ENCODE results near the gene RTP2.

The RTP2 gene

DNA sequence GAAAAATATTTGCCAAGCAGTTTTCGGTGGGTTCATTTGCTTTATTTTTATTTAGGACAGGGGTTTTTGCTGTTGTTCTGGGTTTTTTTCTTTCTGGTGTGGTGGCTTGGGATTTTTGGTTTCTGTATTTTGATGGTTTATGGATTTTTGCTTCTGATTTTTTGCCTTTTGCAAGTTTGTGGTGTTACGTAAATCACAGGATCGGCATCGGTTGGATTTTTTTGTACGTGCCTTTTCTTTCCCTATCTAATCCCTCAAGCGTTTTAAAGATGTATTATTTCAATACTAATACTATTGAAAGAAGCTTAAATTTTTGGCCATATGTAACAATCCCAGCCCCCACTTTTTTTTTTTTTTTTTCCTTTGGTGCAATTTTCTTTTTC, 43.7 kb upstream of the RTP2 start:
- peak overlapping the region; percentile 87 for H3K4me3 ChIP-seq (ENCODE audit: low read depth, low read length)
- in situ Hi-C loops (cut with HindIII; ENCODE audit: low sequenced_read_pairs) = loop anchor here (5.0 to 25.0 kb wide), 7 partner anchors 76 to 1051 kb away; no protein-coding TSS in a partner anchor
- DNase-seq (ENCODE audit: low read depth) = no peak

DNA sequence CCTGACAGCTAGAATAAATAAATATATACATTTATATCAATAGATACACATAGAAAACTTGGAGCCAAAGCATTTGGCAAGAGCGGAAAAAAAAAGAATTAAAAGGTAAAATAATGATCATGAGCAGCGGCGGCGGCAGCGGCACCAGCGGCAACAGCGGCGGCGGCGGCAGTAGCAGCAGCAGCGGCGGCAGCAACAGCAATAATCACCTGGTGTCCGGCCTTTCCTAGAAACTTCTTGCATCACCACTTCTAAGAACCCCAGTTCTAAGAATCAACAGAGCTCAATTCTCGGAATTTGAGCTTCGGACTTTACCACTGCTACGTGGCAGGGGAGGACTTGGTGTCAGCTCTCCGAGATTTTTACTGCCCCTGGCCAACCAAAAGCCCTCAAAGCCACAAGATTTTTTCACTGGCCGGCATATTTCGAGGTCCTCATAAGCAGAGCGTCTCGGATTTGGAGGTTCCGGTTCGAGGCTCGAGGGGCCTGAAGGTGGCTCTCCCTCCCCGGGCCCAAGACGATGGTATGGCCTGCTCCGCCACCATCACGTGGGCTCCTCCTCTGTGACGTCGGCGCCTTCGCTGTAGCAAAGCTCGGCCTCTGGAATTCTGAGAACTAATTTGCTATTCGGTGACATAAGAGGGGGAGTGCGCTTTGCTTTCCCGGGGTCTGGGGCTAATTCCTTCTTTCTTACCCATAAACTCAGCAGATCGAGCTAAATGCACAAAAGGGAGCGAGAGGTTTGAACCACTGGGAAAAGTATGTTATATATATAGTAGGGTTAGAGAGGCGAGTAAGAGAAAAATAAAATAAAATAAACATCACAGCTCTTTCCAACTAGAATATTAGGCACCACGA, 43.1 kb upstream of the RTP2 start, which contains the start of gene BCL6:
Gene BCL6 (minus strand): TSS at position 268 of the 858 bp plus-strand sequence. CDS start 11,775 bp downstream, outside the sequence.
- H3K4me3 ChIP-seq (ENCODE audit: low read depth, low read length) = peak within 1 kb of the TSS; percentile 87
- TF ChIP-seq, protein P1, sequence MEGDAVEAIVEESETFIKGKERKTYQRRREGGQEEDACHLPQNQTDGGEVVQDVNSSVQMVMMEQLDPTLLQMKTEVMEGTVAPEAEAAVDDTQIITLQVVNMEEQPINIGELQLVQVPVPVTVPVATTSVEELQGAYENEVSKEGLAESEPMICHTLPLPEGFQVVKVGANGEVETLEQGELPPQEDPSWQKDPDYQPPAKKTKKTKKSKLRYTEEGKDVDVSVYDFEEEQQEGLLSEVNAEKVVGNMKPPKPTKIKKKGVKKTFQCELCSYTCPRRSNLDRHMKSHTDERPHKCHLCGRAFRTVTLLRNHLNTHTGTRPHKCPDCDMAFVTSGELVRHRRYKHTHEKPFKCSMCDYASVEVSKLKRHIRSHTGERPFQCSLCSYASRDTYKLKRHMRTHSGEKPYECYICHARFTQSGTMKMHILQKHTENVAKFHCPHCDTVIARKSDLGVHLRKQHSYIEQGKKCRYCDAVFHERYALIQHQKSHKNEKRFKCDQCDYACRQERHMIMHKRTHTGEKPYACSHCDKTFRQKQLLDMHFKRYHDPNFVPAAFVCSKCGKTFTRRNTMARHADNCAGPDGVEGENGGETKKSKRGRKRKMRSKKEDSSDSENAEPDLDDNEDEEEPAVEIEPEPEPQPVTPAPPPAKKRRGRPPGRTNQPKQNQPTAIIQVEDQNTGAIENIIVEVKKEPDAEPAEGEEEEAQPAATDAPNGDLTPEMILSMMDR (IDR thresholded peaks at IDR 0.05; ENCODE audit: low read depth, low read length, missing control alignments) = no peak
- peak; percentile 97 for DNase-seq (ENCODE audit: low read depth)
- in situ Hi-C loops (cut with HindIII; ENCODE audit: low sequenced_read_pairs) = loop anchor here (5.0 to 25.0 kb wide), 7 partner anchors 77 to 1052 kb away; no protein-coding TSS in a partner anchor

More for the DNA sequence above, 43.7 kb upstream of the RTP2 start:
- TF ChIP-seq, protein P1 (IDR thresholded peaks at IDR 0.05; ENCODE audit: low read depth, low read length, missing control alignments) = no peak

DNA sequence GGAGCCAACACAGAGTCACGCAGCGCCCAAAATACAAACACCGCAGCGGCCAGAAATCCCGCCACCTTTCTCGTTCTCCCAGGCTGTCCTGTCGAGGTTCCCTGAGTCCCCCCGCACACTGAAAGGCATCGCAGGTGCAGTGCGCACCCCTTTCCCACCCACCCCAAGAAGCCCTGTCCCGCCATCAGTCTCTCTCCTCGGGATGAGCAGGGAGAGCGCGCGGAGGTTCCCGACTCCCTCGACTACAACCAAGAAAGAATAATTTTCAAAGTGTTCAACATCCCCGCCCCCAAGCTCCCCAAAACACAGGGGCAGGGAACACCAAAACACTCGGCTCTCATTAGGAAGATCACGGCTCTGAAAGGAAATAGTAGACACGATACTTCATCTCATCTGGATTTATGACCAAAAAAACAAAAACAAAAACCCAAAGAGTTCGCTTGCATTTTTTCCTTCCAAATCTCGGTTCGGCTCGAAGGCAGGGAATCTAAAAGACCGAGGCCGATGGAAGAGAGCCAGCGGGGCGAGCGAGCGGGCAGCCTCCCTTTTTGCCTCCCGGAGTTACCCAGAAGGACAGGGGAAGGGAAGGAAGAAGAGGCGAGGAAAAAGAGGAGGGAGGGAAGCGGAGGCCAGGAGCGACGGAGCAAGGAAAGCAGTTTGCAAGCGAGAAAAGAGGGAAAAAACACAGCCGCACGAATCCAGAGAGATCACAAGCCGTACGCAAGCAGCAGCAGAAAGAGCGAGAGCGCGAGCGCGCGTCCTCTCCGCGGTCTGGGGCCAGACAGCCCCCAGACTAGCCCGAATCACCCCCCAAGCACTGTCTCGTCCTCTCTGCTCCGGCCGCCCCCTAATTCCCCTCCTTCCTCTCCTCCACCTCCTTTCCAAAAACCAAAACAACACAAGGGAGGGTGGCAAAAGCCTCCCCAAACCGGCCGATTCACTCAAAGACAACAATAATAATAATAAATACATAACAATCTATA, 42.1 kb upstream of the RTP2 start:
- DNase-seq (ENCODE audit: low read depth) = no peak
- in situ Hi-C loops (cut with HindIII; ENCODE audit: low sequenced_read_pairs) = loop anchor here (5.0 to 25.0 kb wide), 8 partner anchors 78 to 1213 kb away; no protein-coding TSS in a partner anchor
- peak overlapping the region; percentile 87 for H3K4me3 ChIP-seq (ENCODE audit: low read depth, low read length)
- TF ChIP-seq, protein P1 (IDR thresholded peaks at IDR 0.05; ENCODE audit: low read depth, low read length, missing control alignments) = no peak

DNA sequence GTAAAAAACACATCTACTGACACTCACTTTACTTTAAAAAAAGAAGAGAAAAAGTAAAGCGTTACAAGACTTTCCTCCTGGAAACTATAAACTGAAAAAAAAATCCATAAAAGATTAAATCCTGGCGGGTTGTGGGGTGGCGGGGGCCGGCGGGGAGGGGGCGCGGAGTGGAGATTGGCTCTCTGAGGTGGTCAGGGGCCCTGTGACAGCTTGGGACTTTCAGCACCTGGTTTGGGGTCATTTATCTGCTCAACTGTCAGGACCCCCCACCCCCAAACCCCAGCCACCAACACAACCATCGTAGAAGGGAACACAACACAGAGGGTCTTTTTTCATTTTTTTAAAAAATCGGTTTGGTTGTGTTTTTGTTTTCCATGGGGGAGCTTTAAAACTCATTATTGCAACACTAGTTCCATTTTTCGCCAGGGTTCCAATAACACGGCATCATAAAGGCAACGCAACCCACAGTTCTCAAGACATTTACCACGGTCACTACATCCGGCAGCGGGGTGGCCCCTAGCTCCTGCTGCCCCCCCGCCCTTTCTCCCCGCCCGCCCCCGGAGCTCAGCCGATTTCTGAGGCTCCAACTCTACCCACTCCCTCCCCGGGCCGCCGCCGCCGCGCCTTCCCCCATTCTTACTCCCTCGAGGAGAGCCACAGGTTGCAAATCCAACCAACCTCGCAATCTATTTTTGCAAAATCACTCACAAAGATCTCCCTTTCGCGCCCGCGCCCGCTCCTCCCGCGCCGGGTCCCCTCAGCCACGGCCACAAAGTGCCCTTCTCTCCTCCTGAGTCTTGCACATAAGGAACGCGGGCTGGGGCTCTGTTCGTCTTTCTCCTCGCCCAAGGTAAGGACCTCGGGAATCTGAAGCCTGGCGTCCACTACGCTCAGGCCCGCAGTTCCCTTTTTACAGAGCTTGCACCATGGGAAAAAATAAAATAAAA, 41.1 kb upstream of the RTP2 start:
- H3K4me3 ChIP-seq (ENCODE audit: low read depth, low read length) = peak overlapping the region; percentile 87
- no peak for DNase-seq (ENCODE audit: low read depth)
- in situ Hi-C loops (cut with HindIII; ENCODE audit: low sequenced_read_pairs) = loop anchor here (5.0 to 25.0 kb wide), 5 partner anchors 171 to 1214 kb away; no protein-coding TSS in a partner anchor
- TF ChIP-seq, protein P1 (IDR thresholded peaks at IDR 0.05; ENCODE audit: low read depth, low read length, missing control alignments) = no peak

DNA sequence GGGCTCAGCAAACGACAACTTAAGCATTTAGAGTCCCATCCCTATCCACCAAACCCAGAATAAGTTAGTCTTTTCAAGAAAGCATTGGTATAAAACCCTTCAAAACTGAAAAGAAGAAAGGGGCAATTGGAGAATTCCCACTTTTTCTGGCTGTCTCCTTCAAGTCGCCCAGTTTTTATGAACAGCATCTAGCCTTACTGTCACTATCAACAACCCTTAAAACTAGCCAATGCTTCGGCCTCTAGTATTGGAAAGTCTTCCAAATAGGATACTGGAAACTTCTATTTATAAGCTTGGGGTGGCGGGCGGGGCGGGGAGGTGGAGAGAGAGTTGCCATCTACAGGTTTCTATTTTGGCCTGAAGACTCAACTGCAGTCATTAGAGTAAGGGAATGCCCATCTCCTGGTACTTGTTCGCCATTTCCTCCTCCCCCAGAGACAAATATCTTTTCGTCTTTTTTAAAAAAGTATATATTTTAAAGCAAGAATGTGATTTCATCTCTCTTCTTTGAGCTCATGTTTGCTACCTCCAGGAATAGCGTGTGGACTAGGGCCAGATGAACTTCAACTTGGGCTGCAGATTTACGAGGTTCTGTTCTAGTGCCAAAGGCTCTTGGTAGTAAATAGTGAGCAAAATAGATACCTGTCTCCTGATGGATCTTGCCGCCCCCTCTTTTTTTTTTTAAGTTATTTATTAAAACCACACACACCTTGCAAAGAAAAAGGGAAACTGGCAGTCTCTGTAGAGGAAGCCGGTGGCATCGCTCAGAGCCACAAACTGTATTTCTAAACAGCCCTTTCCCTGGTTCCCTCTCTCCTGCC, 40.2 kb upstream of the RTP2 start:
- no peak for DNase-seq (ENCODE audit: low read depth)
- peak overlapping the region; percentile 87 for H3K4me3 ChIP-seq (ENCODE audit: low read depth, low read length)
- TF ChIP-seq, protein P1 (IDR thresholded peaks at IDR 0.05; ENCODE audit: low read depth, low read length, missing control alignments) = no peak
- in situ Hi-C loops (cut with HindIII; ENCODE audit: low sequenced_read_pairs) = loop anchor here (5.0 to 25.0 kb wide), 5 partner anchors 172 to 1215 kb away; no protein-coding TSS in a partner anchor
